Neural progenitor cell (in vitro differentiated cells): Measurements from ENCODE around the gene SH3BGRL3.

Source experiments
- CTCF ChIP-seq: fragments of 200-600 bp; sonication (generic); IDR thresholded peaks from 2 replicates; pipeline ENCODE4 v1.5.1; 2017; ENCODE audit warnings: antibody characterized with exemption, mild to moderate bottlenecking
- EZH2phosphoT487 ChIP-seq: fragments of 200-600 bp; sonication (generic); IDR thresholded peaks from 2 replicates; pipeline ENCODE4 v1.6.1; 2017; ENCODE audit warnings: antibody characterized with exemption

- TF ChIP-seq CTCF (no peak), EZH2phosphoT487 (no peak)
Measured at GRCh38 chr1:26297057-26297790, 17.3 kb downstream of the SH3BGRL3 start.
